NT2/D1 (cell line): ENCODE measurements around the gene RNF181.

Experiments used
- SUZ12 ChIP-seq: IDR thresholded peaks from 2 replicates; pipeline ENCODE4 v1.6.1; 2011; ENCODE audit not compliant: insufficient read length, insufficient read depth; ENCODE audit errors: extremely low read depth
- YY1 ChIP-seq: IDR thresholded peaks from 2 replicates; pipeline ENCODE4 v1.6.1; 2011; ENCODE audit not compliant: insufficient read length, insufficient read depth
- ZNF274 ChIP-seq: IDR thresholded peaks from 2 replicates; pipeline ENCODE4 v1.6.1; 2011; ENCODE audit warnings: mild to moderate bottlenecking, low read depth, low read length

- TF ChIP-seq SUZ12 = no peak
- no peak for TF ChIP-seq YY1
- no peak for TF ChIP-seq ZNF274
These were observed 40.1 kb downstream of the RNF181 start for GRCh38 chr2:85635636-85636035.
